Body of pancreas (tissue), 4 donors: ENCODE results near the gene TRIML1.

Experiments
- POLR2A ChIP-seq, 3 donors: fragments of 450-650 bp; IDR thresholded peaks; one replicate each; pipeline ENCODE4 v1.6.1; 2016; ENCODE audit warnings: antibody characterized with exemption in 3 of 3, mild to moderate bottlenecking in 2 of 3
- TF ChIP-seq, protein P1 (sequence below), 7 experiments: fragments of 450-650 bp in 4 of 7; fragments of 200-600 bp in 3 of 7; sonication (generic) in 3 of 7; IDR thresholded peaks; one replicate each; pipeline ENCODE4 v1.5.1; 2016 to 2019; ENCODE audit warnings: antibody characterized with exemption in 7 of 7

DNA sequence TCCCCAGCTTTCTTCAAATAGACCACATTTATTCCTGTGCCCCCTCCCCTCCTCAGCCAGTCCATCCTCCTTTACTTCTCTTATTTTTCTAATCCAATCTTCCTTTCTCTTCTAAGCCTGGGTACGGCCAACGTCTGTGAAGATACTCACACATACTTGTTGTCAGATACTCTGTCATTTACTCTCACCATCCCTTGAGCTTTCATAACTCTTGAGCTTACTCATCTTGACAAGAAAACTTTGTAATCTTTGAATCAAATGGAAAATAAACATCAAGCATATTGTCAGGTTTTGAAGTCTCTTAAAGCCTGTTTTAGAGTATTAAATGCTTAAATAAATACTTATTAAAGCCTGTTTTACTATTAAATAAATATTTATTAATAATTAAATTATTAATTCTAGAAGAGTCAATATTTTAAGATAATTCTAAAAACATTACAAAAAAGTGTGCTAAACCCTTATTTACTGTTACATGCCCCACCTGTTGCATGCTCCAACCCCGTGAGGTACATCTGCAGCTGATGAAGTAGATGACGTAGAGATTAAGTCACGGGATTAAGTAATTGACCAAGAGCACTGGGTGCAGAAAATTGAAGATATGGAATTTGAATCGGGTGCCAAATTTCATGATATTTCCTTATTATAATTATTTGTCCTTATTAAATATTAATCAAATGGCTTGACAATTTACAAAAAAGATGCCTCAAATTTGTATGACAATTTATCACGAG, 28.3 kb upstream of the TRIML1 start:
- TF ChIP-seq, protein P1, sequence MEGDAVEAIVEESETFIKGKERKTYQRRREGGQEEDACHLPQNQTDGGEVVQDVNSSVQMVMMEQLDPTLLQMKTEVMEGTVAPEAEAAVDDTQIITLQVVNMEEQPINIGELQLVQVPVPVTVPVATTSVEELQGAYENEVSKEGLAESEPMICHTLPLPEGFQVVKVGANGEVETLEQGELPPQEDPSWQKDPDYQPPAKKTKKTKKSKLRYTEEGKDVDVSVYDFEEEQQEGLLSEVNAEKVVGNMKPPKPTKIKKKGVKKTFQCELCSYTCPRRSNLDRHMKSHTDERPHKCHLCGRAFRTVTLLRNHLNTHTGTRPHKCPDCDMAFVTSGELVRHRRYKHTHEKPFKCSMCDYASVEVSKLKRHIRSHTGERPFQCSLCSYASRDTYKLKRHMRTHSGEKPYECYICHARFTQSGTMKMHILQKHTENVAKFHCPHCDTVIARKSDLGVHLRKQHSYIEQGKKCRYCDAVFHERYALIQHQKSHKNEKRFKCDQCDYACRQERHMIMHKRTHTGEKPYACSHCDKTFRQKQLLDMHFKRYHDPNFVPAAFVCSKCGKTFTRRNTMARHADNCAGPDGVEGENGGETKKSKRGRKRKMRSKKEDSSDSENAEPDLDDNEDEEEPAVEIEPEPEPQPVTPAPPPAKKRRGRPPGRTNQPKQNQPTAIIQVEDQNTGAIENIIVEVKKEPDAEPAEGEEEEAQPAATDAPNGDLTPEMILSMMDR (IDR thresholded peaks at IDR 0.05), result no peak
- TF ChIP-seq POLR2A (IDR thresholded peaks at IDR 0.05), result no peak
